AG04450 (cell line): ENCODE data around the gene COL21A1. TPM values are rescaled to one million over a fixed set of nuclear protein-coding genes. Genes with fewer than 3 reads are reported as not detected.

Experiments
- CTCF ChIA-PET: fragments of 300-600, 350-600 bp; formaldehyde crosslinking; extraction: SDS; loops from one replicate; lab custom pipeline; 2022; ENCODE audit warnings: antibody characterized with exemption, inconsistent platforms; lab: Charles Lee
- POLR2A ChIA-PET: fragments of 350-600 bp; formaldehyde crosslinking; extraction: SDS; loops from one replicate; lab custom pipeline; 2021; ENCODE audit warnings: antibody characterized with exemption, inconsistent platforms; lab: Yijun Ruan, JAX
- DNase-seq: peaks from one replicate; pipeline ENCODE4 v3.0.0-alpha.2; 2011; ENCODE audit warnings: low read depth, low spot score
- H3K27ac ChIP-seq: one replicate; pipeline ENCODE4 v1.5.1; 2012; ENCODE audit warnings: low read depth, low read length, control low read depth
- H3K27me3 ChIP-seq: one replicate; pipeline ENCODE4 v1.6.0; 2012; ENCODE audit warnings: low read length; ENCODE audit not compliant: control insufficient read depth, insufficient read depth
- H3K4me3 ChIP-seq: 2 replicates; pipeline ENCODE4 v1.5.1; 2011; ENCODE audit warnings: mild to moderate bottlenecking, low read depth, low read length, control low read depth
- H3K9me3 ChIP-seq: 2 replicates; pipeline ENCODE4 v1.5.1; 2012; ENCODE audit warnings: low read length; ENCODE audit not compliant: control insufficient read depth, insufficient read depth
- polyA plus RNA-seq: library from polyadenylated mRNA; depleted of rRNA; stranded (reverse); fragments of >200 nt; gene quantifications from 2 replicates; pipeline ENCODE4 v1.2.3, GENCODE V29; 2011
- TF ChIP-seq, protein P1 (sequence below): IDR thresholded peaks from 2 replicates; pipeline ENCODE4 v1.5.1; 2011; ENCODE audit warnings: low read depth, low read length, control low read depth, inconsistent platforms

COL21A1 gene
- polyA plus RNA-seq, 1 experiment: 0.40 TPM

DNA sequence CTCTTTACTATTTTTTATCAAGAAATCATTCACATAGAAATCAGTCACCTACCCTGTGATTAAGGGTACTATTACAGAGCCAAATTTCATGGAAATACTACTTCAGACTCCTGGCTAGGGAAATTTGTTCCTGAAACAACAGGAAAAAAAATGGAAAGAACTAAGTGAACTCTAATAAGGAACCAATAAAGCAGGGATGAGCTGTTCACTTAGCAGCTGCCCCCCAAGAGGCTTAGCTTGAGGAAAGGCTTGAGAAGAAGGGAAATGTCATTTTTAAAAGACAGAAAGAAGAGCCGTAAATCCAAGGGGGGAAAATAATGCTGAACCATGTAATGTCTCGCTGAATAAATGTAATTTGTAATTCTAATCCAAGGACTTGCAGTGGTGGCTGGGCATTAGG lies 88.8 kb downstream of the COL21A1 start:
- no peak overlapping the region for H3K27ac ChIP-seq
- no peak for DNase-seq
- H3K9me3 ChIP-seq: no peaks in the 10 kb centered on the region
- POLR2A ChIA-PET: no interaction called here
- H3K27me3 ChIP-seq: no peaks in the 10 kb centered on the region
- TF ChIP-seq, protein P1, sequence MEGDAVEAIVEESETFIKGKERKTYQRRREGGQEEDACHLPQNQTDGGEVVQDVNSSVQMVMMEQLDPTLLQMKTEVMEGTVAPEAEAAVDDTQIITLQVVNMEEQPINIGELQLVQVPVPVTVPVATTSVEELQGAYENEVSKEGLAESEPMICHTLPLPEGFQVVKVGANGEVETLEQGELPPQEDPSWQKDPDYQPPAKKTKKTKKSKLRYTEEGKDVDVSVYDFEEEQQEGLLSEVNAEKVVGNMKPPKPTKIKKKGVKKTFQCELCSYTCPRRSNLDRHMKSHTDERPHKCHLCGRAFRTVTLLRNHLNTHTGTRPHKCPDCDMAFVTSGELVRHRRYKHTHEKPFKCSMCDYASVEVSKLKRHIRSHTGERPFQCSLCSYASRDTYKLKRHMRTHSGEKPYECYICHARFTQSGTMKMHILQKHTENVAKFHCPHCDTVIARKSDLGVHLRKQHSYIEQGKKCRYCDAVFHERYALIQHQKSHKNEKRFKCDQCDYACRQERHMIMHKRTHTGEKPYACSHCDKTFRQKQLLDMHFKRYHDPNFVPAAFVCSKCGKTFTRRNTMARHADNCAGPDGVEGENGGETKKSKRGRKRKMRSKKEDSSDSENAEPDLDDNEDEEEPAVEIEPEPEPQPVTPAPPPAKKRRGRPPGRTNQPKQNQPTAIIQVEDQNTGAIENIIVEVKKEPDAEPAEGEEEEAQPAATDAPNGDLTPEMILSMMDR: no peak
- no peak overlapping the region for H3K4me3 ChIP-seq
- CTCF ChIA-PET: no interaction called here

DNA sequence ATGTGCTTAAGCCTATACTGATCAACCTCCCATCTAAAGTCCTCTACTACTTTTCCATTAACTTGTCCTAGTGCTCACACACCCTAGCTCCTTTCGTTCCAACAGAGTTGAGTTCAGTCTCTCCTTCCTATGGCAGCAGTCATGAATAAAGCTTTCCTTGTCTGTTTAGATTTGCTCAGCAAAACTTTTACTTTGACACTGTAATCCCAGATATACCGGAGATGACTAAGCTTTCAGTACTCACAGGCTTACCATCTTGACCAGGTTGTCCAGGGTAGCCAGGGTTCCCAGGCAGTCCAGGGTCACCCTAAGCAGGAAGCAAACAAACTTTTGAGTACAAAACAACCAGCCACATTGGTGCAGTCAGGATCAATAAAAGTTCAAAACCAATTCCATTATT lies 90.7 kb downstream of the COL21A1 start:
- no peaks in the 10 kb centered on the region for H3K9me3 ChIP-seq
- DNase-seq: no peak
- no peaks in the 10 kb centered on the region for H3K27me3 ChIP-seq
- POLR2A ChIA-PET: no interaction called here
- no peak overlapping the region for H3K4me3 ChIP-seq
- TF ChIP-seq, protein P1: no peak
- CTCF ChIA-PET: interaction anchor here (0.9 kb wide), 1 partner anchor 880 kb away, joined by 3 read pairs; no protein-coding TSS in a partner anchor
- no peak overlapping the region for H3K27ac ChIP-seq

DNA sequence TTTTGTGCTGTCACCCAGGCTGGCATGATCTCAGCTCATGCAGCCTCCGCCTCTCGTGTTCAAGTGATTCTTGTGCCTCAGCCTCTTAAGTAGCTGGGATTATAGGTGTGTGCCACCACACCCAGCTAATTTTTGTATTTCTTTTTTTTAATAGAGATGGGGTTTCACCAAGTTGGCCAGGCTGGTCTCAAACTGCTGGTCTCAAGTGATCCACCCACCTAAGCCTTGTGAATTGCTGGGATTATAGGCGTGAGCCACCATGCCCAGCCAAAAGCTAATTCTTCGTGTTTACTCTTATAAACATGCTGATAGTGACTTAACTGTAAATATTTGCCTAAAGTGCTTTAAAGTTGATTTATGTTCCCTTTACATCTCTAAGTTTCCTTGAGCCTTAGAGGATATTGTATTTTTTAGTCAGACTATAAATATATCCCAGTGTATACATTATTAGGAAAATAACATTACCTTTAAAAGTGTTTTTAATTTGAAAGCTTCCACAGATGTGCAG lies 91.7 kb downstream of the COL21A1 start:
- Histone ChIP-seq H3K27me3 (no peaks in the 10 kb centered on the region), H3K9me3 (no peaks in the 10 kb centered on the region), H3K27ac (no peak overlapping the region), H3K4me3 (no peak overlapping the region)
- DNase-seq: no peak
- ChIA-PET CTCF (interaction anchor here (0.9 kb wide), 1 partner anchor 879 kb away, joined by 3 read pairs; no protein-coding TSS in a partner anchor), POLR2A (no interaction called here)
- TF ChIP-seq, protein P1: no peak

DNA sequence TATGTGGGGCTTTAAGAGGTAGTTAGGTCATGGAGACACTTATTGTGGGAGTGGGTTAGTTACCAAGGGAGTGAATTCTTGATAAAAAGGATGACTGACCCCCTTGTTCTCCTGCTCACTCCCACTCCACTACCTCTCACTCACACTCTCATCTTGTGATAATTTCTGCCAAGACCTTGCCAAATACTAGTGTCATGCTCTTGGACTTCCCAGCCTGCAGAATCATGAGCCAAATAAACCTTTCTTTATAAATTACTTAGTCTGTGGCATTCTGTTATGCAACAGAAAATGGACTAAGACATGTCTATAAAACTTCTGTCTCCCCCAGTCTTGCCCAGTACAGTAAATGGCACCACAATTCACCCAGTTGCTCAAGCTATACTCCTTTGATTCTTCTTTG lies 93.3 kb downstream of the COL21A1 start:
- H3K27ac ChIP-seq: no peak overlapping the region
- POLR2A ChIA-PET: no interaction called here
- CTCF ChIA-PET: no interaction called here
- no peak for DNase-seq
- H3K4me3 ChIP-seq: no peak overlapping the region
- H3K9me3 ChIP-seq: no peaks in the 10 kb centered on the region
- H3K27me3 ChIP-seq: no peaks in the 10 kb centered on the region
- TF ChIP-seq, protein P1: no peak

DNA sequence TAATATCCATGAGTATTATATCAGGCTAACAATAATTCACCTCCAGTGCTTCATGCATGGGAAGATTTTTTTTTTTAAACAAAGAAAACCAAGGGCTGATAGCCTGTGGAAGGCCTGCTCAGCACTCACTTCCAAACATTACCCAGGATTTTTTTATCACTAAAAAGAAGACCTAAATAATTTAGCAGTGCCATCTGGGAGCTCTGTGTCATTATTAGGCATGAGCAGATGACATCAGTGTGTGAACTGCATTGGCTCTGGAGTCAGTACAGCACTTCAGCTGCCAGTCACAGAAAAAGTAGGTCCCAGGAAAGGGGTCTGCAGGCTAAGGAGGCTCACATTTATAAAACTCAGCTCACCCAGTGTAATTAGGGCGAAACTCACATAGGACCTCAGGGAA lies 94.8 kb downstream of the COL21A1 start:
- TF ChIP-seq, protein P1: no peak

More for the DNA sequence above, 94.8 kb downstream of the COL21A1 start:
- CTCF ChIA-PET: no interaction called here
- POLR2A ChIA-PET: no interaction called here
- no peak overlapping the region for H3K4me3 ChIP-seq
- no peak for DNase-seq
- H3K9me3 ChIP-seq: no peaks in the 10 kb centered on the region
- no peak overlapping the region for H3K27ac ChIP-seq
- no peaks in the 10 kb centered on the region for H3K27me3 ChIP-seq
